HepG2 (cell line): Measurements from ENCODE around the gene HECTD1. TPM values are rescaled to one million over a fixed set of nuclear protein-coding genes. Genes with fewer than 3 reads are reported as not detected.

Source experiments
- BHLHE40 ChIP-seq: IDR thresholded peaks from 2 replicates; pipeline ENCODE4 v1.6.1; 2011; ENCODE audit warnings: low read length, improper control_type of control experiment
- NFKBIZ ChIP-seq: IDR thresholded peaks from 2 replicates; pipeline ENCODE4 v1.6.1; 2018; ENCODE audit warnings: missing genetic modification reagents, missing compliant biosample characterization
- NFYC ChIP-seq: IDR thresholded peaks from 2 replicates; pipeline ENCODE4 v1.6.1; 2016; ENCODE audit warnings: missing genetic modification reagents, missing compliant biosample characterization
- NR1H2 ChIP-seq: sonication (generic); formaldehyde crosslinking; IDR thresholded peaks from 2 replicates; pipeline ENCODE4 v1.8.1; 2022; ENCODE audit warnings: low read depth, missing genetic modification reagents, borderline replicate concordance
- RBFOX2 ChIP-seq: fragments of 200-400 bp; formaldehyde crosslinking; IDR thresholded peaks from 2 replicates; pipeline ENCODE4 v1.6.1; 2017; ENCODE audit warnings: low read depth, mild to moderate bottlenecking, low read length
- SUZ12 ChIP-seq: fragments of 150-350 bp; IDR thresholded peaks from 2 replicates; pipeline ENCODE4 v1.6.1; 2014; ENCODE audit warnings: low read depth, low read length
- ZFP36 ChIP-seq: fragments of 150-350 bp; IDR thresholded peaks from 2 replicates; pipeline ENCODE4 v1.6.1; 2018; ENCODE audit warnings: borderline replicate concordance, low read length, low read depth; ENCODE audit not compliant: partially characterized antibody
- ZNF138 ChIP-seq: sonication (generic); formaldehyde crosslinking; IDR thresholded peaks from 2 replicates; pipeline ENCODE4 v1.5.0; 2020; ENCODE audit warnings: mild to moderate bottlenecking, low read depth, missing genetic modification reagents
- ZNF20 ChIP-seq: sonication (generic); formaldehyde crosslinking; IDR thresholded peaks from 2 replicates; pipeline ENCODE4 v1.4.0; 2020; ENCODE audit warnings: mild to moderate bottlenecking, moderate library complexity, missing genetic modification reagents
- ZNF33A ChIP-seq: sonication (generic); formaldehyde crosslinking; IDR thresholded peaks from 2 replicates; pipeline ENCODE4 v1.5.1; 2020; ENCODE audit warnings: missing genetic modification reagents, mild to moderate bottlenecking, moderate library complexity, borderline replicate concordance
- ZNF350 ChIP-seq: sonication (generic); formaldehyde crosslinking; IDR thresholded peaks from 2 replicates; pipeline ENCODE4 v1.4.0; 2020; ENCODE audit warnings: mild to moderate bottlenecking, low read depth, missing genetic modification reagents, borderline replicate concordance
- ZNF543 ChIP-seq: sonication (generic); formaldehyde crosslinking; IDR thresholded peaks from 2 replicates; pipeline ENCODE4 v1.4.0; 2020; ENCODE audit warnings: mild to moderate bottlenecking, missing genetic modification reagents
- ZNF557 ChIP-seq: sonication (generic); formaldehyde crosslinking; IDR thresholded peaks from 2 replicates; pipeline ENCODE4 v1.4.0; 2020; ENCODE audit warnings: missing genetic modification reagents
- ZNF772 ChIP-seq: sonication (generic); formaldehyde crosslinking; IDR thresholded peaks from 2 replicates; pipeline ENCODE4 v1.5.0; 2020; ENCODE audit warnings: mild to moderate bottlenecking, missing genetic modification reagents
- polyA plus RNA-seq, 8 experiments: library from polyadenylated mRNA; depleted of rRNA in 3 of 8; stranded (reverse) in 7 of 8; unstranded in 1 of 8; fragments of >200 nt; fragmentation: Illumina TruSeq in 4 of 8; extraction: Trizol in 4 of 8; gene quantifications; 2 replicates each; pipeline versions ENCODE4 v1.2.1 to v1.2.3, GENCODE V29; 2011 to 2016; ENCODE audit warnings: low read depth in 4 of 8, missing spikeins in 1 of 8, mixed read lengths in 1 of 8; ENCODE audit not compliant: insufficient read depth in 1 of 8
- total RNA-seq, 5 experiments: library from RNA; depleted of rRNA; stranded (reverse); fragments of >200 nt; fragmentation: Illumina TruSeq; extraction: Trizol; gene quantifications; 2 replicates each; pipeline ENCODE4 v1.2.3, GENCODE V29; 2016; ENCODE audit warnings: low read depth in 1 of 5
- TF ChIP-seq, protein P1 (sequence below): sonication (generic); formaldehyde crosslinking; IDR thresholded peaks from 2 replicates; pipeline ENCODE4 v1.4.0; 2020; ENCODE audit warnings: mild to moderate bottlenecking, missing genetic modification reagents
- TF ChIP-seq, protein P2 (sequence below): sonication (generic); formaldehyde crosslinking; IDR thresholded peaks from 2 replicates; pipeline ENCODE4 v1.5.1; 2020; ENCODE audit warnings: missing genetic modification reagents, mild to moderate bottlenecking, borderline replicate concordance
- TF ChIP-seq, protein P3 (sequence below): sonication (generic); formaldehyde crosslinking; IDR thresholded peaks from 2 replicates; pipeline ENCODE4 v1.4.0; 2020; ENCODE audit warnings: missing genetic modification reagents
- TF ChIP-seq, protein P4 (sequence below): sonication (generic); formaldehyde crosslinking; IDR thresholded peaks from 2 replicates; pipeline ENCODE4 v1.9.0; 2021; ENCODE audit warnings: missing genetic modification reagents, borderline replicate concordance
- TF ChIP-seq, protein P5 (sequence below): sonication (generic); formaldehyde crosslinking; IDR thresholded peaks from 2 replicates; pipeline ENCODE4 v1.5.0; 2020; ENCODE audit warnings: missing genetic modification reagents

HECTD1 gene
- total and polyA plus RNA-seq, 2 of the 13 experiments (the other 11 are each of a cell fraction or from before 2014, with no cell fraction given) = 312 to 560 TPM

DNA sequence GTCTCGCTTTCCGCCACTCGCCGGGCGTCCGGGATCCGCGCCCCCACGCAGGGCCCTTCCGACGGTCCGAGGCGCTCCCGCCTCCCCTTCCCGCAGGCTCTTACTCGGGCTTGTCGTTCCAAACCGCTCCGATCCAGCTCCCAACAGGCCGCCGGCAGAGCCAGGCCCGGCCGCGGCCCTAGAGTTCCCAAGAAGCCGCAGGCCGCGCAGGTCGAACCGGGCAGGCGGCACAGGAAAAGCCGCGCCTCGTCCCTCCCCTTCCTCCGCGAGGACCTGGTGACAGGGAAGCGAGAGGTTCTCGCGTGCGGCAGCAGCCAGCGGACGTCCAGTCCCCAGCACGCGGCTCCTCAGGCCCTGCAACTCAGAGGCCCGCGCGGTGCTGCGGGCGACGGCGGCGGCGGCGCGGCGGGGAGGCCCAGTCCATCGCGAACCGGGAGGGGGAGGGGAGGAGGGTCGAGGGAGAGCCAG lies 272 bp downstream of the HECTD1 start (continued):
- TF ChIP-seq, protein P1, sequence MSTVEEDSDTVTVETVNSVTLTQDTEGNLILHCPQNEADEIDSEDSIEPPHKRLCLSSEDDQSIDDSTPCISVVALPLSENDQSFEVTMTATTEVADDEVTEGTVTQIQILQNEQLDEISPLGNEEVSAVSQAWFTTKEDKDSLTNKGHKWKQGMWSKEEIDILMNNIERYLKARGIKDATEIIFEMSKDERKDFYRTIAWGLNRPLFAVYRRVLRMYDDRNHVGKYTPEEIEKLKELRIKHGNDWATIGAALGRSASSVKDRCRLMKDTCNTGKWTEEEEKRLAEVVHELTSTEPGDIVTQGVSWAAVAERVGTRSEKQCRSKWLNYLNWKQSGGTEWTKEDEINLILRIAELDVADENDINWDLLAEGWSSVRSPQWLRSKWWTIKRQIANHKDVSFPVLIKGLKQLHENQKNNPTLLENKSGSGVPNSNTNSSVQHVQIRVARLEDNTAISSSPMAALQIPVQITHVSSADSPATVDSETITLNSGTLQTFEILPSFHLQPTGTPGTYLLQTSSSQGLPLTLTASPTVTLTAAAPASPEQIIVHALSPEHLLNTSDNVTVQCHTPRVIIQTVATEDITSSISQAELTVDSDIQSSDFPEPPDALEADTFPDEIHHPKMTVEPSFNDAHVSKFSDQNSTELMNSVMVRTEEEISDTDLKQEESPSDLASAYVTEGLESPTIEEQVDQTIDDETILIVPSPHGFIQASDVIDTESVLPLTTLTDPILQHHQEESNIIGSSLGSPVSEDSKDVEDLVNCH (CRISPR knock-in tag) = peak; percentile 92; the same call in 1 of the 2 replicates
- TF ChIP-seq ZNF772 (CRISPR knock-in tag) (peak; percentile 93; the same call in 1 of the 2 replicates), ZNF543 (peak; percentile 99), ZNF557 (no peak), NFYC (CRISPR knock-in tag) (no peak; the same call in 1 of the 2 replicates), BHLHE40 (no peak), ZNF350 (CRISPR knock-in tag) (no peak; the same call in 1 of the 2 replicates), SUZ12 (no peak), ZNF138 (peak; percentile 96), ZNF33A (peak; percentile 99), NR1H2 (CRISPR knock-in tag) (peak; percentile 96), NFKBIZ (CRISPR knock-in tag) (peak; percentile 32; the same call in 1 of the 2 replicates), RBFOX2 (peak; percentile 91; the same call in 1 of the 2 replicates), ZFP36 (no peak), ZNF20 (CRISPR knock-in tag) (peak; percentile 98)
- TF ChIP-seq, protein P2, sequence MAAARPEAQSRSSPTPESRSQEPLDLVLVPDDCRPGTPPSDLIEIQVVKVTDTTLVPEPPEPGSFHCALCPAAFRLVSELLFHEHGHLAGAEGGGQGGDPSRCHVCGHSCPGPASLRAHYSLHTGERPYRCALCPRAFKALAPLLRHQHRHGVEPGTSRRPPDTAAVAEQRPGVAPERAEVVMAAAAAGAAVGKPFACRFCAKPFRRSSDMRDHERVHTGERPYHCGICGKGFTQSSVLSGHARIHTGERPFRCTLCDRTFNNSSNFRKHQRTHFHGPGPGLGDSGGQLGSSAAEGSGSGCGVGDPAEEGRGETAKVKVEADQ (CRISPR knock-in tag) = no peak; the same call in 1 of the 2 replicates
- TF ChIP-seq, protein P3, sequence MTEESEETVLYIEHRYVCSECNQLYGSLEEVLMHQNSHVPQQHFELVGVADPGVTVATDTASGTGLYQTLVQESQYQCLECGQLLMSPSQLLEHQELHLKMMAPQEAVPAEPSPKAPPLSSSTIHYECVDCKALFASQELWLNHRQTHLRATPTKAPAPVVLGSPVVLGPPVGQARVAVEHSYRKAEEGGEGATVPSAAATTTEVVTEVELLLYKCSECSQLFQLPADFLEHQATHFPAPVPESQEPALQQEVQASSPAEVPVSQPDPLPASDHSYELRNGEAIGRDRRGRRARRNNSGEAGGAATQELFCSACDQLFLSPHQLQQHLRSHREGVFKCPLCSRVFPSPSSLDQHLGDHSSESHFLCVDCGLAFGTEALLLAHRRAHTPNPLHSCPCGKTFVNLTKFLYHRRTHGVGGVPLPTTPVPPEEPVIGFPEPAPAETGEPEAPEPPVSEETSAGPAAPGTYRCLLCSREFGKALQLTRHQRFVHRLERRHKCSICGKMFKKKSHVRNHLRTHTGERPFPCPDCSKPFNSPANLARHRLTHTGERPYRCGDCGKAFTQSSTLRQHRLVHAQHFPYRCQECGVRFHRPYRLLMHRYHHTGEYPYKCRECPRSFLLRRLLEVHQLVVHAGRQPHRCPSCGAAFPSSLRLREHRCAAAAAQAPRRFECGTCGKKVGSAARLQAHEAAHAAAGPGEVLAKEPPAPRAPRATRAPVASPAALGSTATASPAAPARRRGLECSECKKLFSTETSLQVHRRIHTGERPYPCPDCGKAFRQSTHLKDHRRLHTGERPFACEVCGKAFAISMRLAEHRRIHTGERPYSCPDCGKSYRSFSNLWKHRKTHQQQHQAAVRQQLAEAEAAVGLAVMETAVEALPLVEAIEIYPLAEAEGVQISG (CRISPR knock-in tag) = no peak
- TF ChIP-seq, protein P4, sequence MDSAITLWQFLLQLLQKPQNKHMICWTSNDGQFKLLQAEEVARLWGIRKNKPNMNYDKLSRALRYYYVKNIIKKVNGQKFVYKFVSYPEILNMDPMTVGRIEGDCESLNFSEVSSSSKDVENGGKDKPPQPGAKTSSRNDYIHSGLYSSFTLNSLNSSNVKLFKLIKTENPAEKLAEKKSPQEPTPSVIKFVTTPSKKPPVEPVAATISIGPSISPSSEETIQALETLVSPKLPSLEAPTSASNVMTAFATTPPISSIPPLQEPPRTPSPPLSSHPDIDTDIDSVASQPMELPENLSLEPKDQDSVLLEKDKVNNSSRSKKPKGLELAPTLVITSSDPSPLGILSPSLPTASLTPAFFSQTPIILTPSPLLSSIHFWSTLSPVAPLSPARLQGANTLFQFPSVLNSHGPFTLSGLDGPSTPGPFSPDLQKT = peak; percentile 72; the same call in 1 of the 2 replicates
- TF ChIP-seq, protein P5, sequence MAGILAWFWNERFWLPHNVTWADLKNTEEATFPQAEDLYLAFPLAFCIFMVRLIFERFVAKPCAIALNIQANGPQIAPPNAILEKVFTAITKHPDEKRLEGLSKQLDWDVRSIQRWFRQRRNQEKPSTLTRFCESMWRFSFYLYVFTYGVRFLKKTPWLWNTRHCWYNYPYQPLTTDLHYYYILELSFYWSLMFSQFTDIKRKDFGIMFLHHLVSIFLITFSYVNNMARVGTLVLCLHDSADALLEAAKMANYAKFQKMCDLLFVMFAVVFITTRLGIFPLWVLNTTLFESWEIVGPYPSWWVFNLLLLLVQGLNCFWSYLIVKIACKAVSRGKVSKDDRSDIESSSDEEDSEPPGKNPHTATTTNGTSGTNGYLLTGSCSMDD = peak; percentile 77; the same call in 1 of the 2 replicates
